ENCODE results near the gene UBR4.

DNA sequence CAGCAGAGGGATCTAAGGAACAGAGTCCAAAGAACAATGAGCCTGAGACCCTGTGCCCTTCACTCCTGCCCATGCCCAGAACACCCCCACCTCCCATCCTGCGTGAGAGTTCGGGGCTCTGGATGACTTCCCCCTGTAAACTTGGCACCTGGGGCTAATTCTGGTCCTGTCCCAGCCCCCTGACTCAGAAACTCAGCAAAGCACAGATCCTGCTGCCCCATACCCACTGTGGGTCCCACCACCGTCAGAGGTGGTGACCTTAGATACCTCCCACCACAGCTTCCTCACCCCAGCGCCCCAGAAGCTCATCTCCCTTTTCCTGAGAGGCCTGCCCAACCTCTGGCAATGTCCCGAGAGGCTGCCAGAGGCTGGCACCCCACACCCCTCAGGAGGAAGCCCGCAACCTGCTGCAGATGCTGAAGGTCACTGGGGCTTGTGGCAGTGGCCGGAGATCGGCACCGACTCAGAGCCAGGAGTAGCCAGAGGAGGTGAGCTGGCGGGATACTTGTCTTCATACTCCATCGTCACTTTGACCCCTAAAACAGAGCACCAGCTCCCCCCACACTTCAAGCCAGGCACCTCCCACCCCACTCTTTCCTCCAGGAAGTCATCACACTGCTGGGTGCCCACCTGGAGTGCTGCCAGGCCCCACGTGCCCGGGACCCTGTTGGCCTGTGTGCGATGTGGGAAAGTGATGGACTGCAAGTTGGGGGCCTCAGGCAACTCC is 142.0 kb downstream of the UBR4 start:
- TF ChIP-seq TAF1 (IDR thresholded peaks at IDR 0.05; ENCODE audit: borderline replicate concordance, low read depth, low read length), result no peak
- TF ChIP-seq POLR2A (IDR thresholded peaks at IDR 0.05; ENCODE audit: low read depth, low read length), result no peak
- TF ChIP-seq POLR2AphosphoS5 (IDR thresholded peaks at IDR 0.05; ENCODE audit: low read depth, low read length), result no peak
